GM18526 (cell line): Measurements from ENCODE around the gene HRH4.

Source experiments
- POLR2A ChIP-seq: IDR thresholded peaks from 3 replicates; pipeline ENCODE4 v1.6.1; 2011; ENCODE audit not compliant: insufficient read length; ENCODE audit errors: extremely low read depth

The HRH4 gene

GRCh38 chr18:24517554-24517953 is 57.1 kb downstream of the HRH4 start:
- no peak for TF ChIP-seq POLR2A

GRCh38 chr18:24518596-24518995 is 58.2 kb downstream of the HRH4 start:
- TF ChIP-seq POLR2A, result no peak
